ENCODE data around the gene SMIM24. TPM values are rescaled to one million over a fixed set of nuclear protein-coding genes. Genes with fewer than 3 reads are reported as not detected.

Gene SMIM24
- total RNA-seq, 1 experiment from 2014 or later = 1.9 TPM

DNA sequence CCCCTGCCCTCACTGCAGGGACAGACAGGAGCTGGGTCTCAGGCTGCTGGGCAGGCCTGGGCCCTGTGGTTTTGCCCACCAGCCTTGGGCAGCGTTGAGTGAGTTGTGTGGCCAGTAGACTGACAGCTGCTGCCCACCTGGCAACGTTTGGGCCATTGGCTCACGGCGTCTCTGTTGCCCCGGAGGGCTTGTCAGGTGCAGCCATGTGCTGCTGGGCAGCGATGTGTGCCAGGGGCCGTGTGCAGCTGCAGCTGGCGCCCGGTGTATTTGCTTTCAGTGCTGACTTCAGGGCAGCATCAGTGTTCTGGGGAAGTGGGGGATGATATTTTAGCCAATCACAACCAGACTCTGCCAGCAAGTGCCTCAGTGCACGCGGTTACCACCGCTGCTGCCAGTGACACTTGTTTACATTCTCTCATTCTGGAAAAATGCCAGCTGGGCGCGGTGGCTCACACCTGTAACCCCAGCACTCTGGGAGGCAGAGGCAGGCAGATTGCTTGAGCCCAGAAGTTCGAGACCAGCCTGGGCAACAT lies 36.4 kb upstream of the SMIM24 start:
- Histone ChIP-seq H3K79me2 (ENCODE audit: insufficient read depth, low read length) (peaks cover 1% of the 10 kb centered on the region; the same call in 1 of the 2 replicates), H3K4me1 (ENCODE audit: insufficient read depth, low read length) (peaks cover 3% of the 10 kb centered on the region; the same call in 1 of the 2 replicates), H3K4ac (ENCODE audit: low read depth, low read length) (no peak overlapping the region), H3K27ac (ENCODE audit: insufficient read length, low read depth, low read length) (no peak overlapping the region), H2AK5ac (ENCODE audit: insufficient read length, low read length) (no peak overlapping the region), H2BK20ac (ENCODE audit: low read depth, low read length, poor library complexity, severe bottlenecking) (no peak overlapping the region), H3K27me3 (ENCODE audit: insufficient read depth, low read length) (no peaks in the 10 kb centered on the region), H3K9me3 (ENCODE audit: control insufficient read depth, low read depth, low read length) (no peaks in the 10 kb centered on the region), H3K23me2 (ENCODE audit: insufficient read length, low read depth, low read length, poor library complexity, severe bottlenecking) (no peaks in the 10 kb centered on the region), H2BK12ac (ENCODE audit: insufficient read length, low read depth, low read length) (no peak overlapping the region), H2BK120ac (ENCODE audit: low read depth, low read length, poor library complexity, severe bottlenecking) (no peak overlapping the region), H4K8ac (replicated peaks; ENCODE audit: insufficient read length, low read depth, low read length) (no peak overlapping the region), H3T11ph (ENCODE audit: low read length) (no peak overlapping the region), H4K91ac (ENCODE audit: insufficient read length, low read depth, low read length) (no peak overlapping the region), H2AFZ (ENCODE audit: low read length) (no peak overlapping the region), H3K56ac (ENCODE audit: insufficient read length, low read depth, low read length) (no peak overlapping the region), H3K14ac (ENCODE audit: insufficient read depth, low read length) (no peak overlapping the region), H2BK5ac (ENCODE audit: insufficient read length, low read length) (no peak overlapping the region), H4K5ac (ENCODE audit: insufficient read length, low read depth, low read length) (no peak overlapping the region), H3K79me1 (ENCODE audit: insufficient read depth, low read depth, low read length, poor library complexity, severe bottlenecking) (no peaks in the 10 kb centered on the region), H3K18ac (ENCODE audit: insufficient read length, low read depth, low read length) (no peak overlapping the region), H4K20me1 (ENCODE audit: control insufficient read depth, insufficient read depth, insufficient read length) (no peaks in the 10 kb centered on the region), H3K23ac (ENCODE audit: insufficient read length, low read depth, low read length) (no peak overlapping the region), H2BK15ac (ENCODE audit: low read depth, low read length) (no peak overlapping the region), H3K9ac (ENCODE audit: extremely low read depth, insufficient read length, low read length) (no peak overlapping the region), H3K4me2 (ENCODE audit: insufficient read depth, insufficient read length, low read length) (no peak overlapping the region)
- peak overlapping the region; percentile 7 to 61 (median 44); a peak in 2 of 7 replicates for H3K27ac Mint-ChIP-seq
- DNase-seq = no peak
- no peaks in the 10 kb centered on the region; a peak in 1 of 5 replicates for H3K9me3 Mint-ChIP-seq
- peaks cover 2 to 9% (median 7%) of the 10 kb centered on the region in 3 experiments; a peak in 5 of 7 replicates for H3K36me3 Mint-ChIP-seq (ENCODE audit: insufficient read depth in 1 of 3, low read depth in 3 of 3)
- WGBS (ENCODE audit: extremely low coverage, insufficient read length, low lambda C conversion rate) = no CpG with 5 or more reads among the region's 15 CpGs
- H3K4me1 Mint-ChIP-seq = peaks cover 36 to 45% of the 10 kb centered on the region in 2 experiments
- H3K4me3 Mint-ChIP-seq = no peak overlapping the region
- TF ChIP-seq, protein P1, sequence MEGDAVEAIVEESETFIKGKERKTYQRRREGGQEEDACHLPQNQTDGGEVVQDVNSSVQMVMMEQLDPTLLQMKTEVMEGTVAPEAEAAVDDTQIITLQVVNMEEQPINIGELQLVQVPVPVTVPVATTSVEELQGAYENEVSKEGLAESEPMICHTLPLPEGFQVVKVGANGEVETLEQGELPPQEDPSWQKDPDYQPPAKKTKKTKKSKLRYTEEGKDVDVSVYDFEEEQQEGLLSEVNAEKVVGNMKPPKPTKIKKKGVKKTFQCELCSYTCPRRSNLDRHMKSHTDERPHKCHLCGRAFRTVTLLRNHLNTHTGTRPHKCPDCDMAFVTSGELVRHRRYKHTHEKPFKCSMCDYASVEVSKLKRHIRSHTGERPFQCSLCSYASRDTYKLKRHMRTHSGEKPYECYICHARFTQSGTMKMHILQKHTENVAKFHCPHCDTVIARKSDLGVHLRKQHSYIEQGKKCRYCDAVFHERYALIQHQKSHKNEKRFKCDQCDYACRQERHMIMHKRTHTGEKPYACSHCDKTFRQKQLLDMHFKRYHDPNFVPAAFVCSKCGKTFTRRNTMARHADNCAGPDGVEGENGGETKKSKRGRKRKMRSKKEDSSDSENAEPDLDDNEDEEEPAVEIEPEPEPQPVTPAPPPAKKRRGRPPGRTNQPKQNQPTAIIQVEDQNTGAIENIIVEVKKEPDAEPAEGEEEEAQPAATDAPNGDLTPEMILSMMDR (conservative IDR thresholded peaks at IDR 0.05) = no peak
- H3K27me3 Mint-ChIP-seq (ENCODE audit: low read depth) = no peaks in the 10 kb centered on the region; the same call in 1 of the 2 replicates

All from H9 (cell line).